H9 (cell line): ENCODE data around the gene GALNT16. TPM values are rescaled to one million over a fixed set of nuclear protein-coding genes. Genes with fewer than 3 reads are reported as not detected.

Experiments used
- DNase-seq: peaks from one replicate; pipeline ENCODE4 v3.0.0-alpha.2; 2017
- H2AFZ ChIP-seq: one replicate; pipeline ENCODE4 v1.6.1; 2013; ENCODE audit warnings: mild to moderate bottlenecking, low read length, control low read depth, moderate library complexity
- H2AK5ac ChIP-seq: 2 replicates; pipeline ENCODE4 v1.6.1; 2013; ENCODE audit warnings: low read length, control low read depth, mixed read lengths; ENCODE audit not compliant: insufficient read length
- H2BK120ac ChIP-seq: one replicate; pipeline ENCODE4 v1.6.1; 2013; ENCODE audit warnings: low read depth, mild to moderate bottlenecking, low read length, control low read depth, inconsistent platforms; ENCODE audit not compliant: poor library complexity, severe bottlenecking
- H2BK12ac ChIP-seq: 2 replicates; pipeline ENCODE4 v1.6.1; 2013; ENCODE audit warnings: low read length, control low read depth, mixed read lengths, low read depth; ENCODE audit not compliant: insufficient read length
- H2BK15ac ChIP-seq: 2 replicates; pipeline ENCODE4 v1.6.1; 2013; ENCODE audit warnings: low read depth, low read length, control low read depth
- H2BK20ac ChIP-seq: one replicate; pipeline ENCODE4 v1.6.1; 2013; ENCODE audit warnings: low read depth, mild to moderate bottlenecking, low read length, control low read depth, inconsistent platforms; ENCODE audit not compliant: poor library complexity, severe bottlenecking
- H2BK5ac ChIP-seq: 2 replicates; pipeline ENCODE4 v1.6.1; 2013; ENCODE audit warnings: low read length, control low read depth, mixed read lengths; ENCODE audit not compliant: insufficient read length
- H3K14ac ChIP-seq: 2 replicates; pipeline ENCODE4 v1.6.1; 2013; ENCODE audit warnings: low read length, control low read depth; ENCODE audit not compliant: insufficient read depth
- H3K18ac ChIP-seq: 2 replicates; pipeline ENCODE4 v1.6.1; 2013; ENCODE audit warnings: low read depth, mild to moderate bottlenecking, mixed read lengths, low read length, control low read depth; ENCODE audit not compliant: insufficient read length
- H3K23ac ChIP-seq: 2 replicates; pipeline ENCODE4 v1.6.1; 2013; ENCODE audit warnings: low read length, control low read depth, mixed read lengths, low read depth; ENCODE audit not compliant: insufficient read length
- H3K23me2 ChIP-seq: 2 replicates; pipeline ENCODE4 v1.6.1; 2013; ENCODE audit warnings: low read depth, mild to moderate bottlenecking, mixed read lengths, low read length, control low read depth; ENCODE audit not compliant: insufficient read length, poor library complexity, severe bottlenecking
- H3K27ac ChIP-seq: 2 replicates; pipeline ENCODE4 v1.5.1; 2013; ENCODE audit warnings: low read length, control low read depth, mixed read lengths, low read depth; ENCODE audit not compliant: insufficient read length
- H3K27me3 ChIP-seq: 2 replicates; pipeline ENCODE4 v1.6.1; 2013; ENCODE audit warnings: low read length, control low read depth, inconsistent platforms; ENCODE audit not compliant: insufficient read depth
- H3K4ac ChIP-seq: 2 replicates; pipeline ENCODE4 v1.6.1; 2013; ENCODE audit warnings: low read depth, mild to moderate bottlenecking, control low read depth, inconsistent platforms, low read length, moderate library complexity
- H3K4me1 ChIP-seq: 2 replicates; pipeline ENCODE4 v1.6.1; 2013; ENCODE audit warnings: low read length, control low read depth, inconsistent platforms; ENCODE audit not compliant: insufficient read depth
- H3K4me2 ChIP-seq: 2 replicates; pipeline ENCODE4 v1.6.1; 2013; ENCODE audit warnings: low read length, control low read depth, mixed read lengths; ENCODE audit not compliant: insufficient read length, insufficient read depth
- H3K56ac ChIP-seq: 2 replicates; pipeline ENCODE4 v1.6.1; 2013; ENCODE audit warnings: low read depth, mild to moderate bottlenecking, mixed read lengths, low read length, control low read depth; ENCODE audit not compliant: insufficient read length
- H3K79me1 ChIP-seq: 2 replicates; pipeline ENCODE4 v1.6.1; 2013; ENCODE audit warnings: low read depth, mild to moderate bottlenecking, moderate library complexity, low read length, control low read depth, inconsistent platforms; ENCODE audit not compliant: insufficient read depth, poor library complexity, severe bottlenecking
- H3K79me2 ChIP-seq: 2 replicates; pipeline ENCODE4 v1.6.1; 2013; ENCODE audit warnings: low read length, control low read depth, inconsistent platforms; ENCODE audit not compliant: insufficient read depth
- H3K9ac ChIP-seq: 2 replicates; pipeline ENCODE4 v1.6.1; 2013; ENCODE audit warnings: low read length, control low read depth, mixed read lengths; ENCODE audit not compliant: insufficient read length; ENCODE audit errors: extremely low read depth
- H3K9me3 ChIP-seq: one replicate; pipeline ENCODE4 v1.6.1; 2013; ENCODE audit warnings: low read depth, low read length, inconsistent platforms; ENCODE audit not compliant: control insufficient read depth
- H3T11ph ChIP-seq: one replicate; pipeline ENCODE4 v1.6.1; 2013; ENCODE audit warnings: mild to moderate bottlenecking, low read length, control low read depth, inconsistent platforms
- H4K20me1 ChIP-seq: one replicate; pipeline ENCODE4 v1.6.1; 2013; ENCODE audit not compliant: control insufficient read depth, insufficient read length, insufficient read depth
- H4K5ac ChIP-seq: 2 replicates; pipeline ENCODE4 v1.6.1; 2013; ENCODE audit warnings: low read depth, mild to moderate bottlenecking, mixed read lengths, low read length, control low read depth; ENCODE audit not compliant: insufficient read length
- H4K8ac ChIP-seq: replicated peaks from 2 replicates; pipeline ENCODE4 v1.6.1; 2013; ENCODE audit warnings: low read length, control low read depth, mixed read lengths, low read depth; ENCODE audit not compliant: insufficient read length
- H4K91ac ChIP-seq: 2 replicates; pipeline ENCODE4 v1.6.1; 2013; ENCODE audit warnings: low read depth, mild to moderate bottlenecking, moderate library complexity, mixed read lengths, low read length, control low read depth; ENCODE audit not compliant: insufficient read length
- H3K27ac Mint-ChIP-seq, 3 experiments: 2 replicates in 2 of 3; 3 replicates in 1 of 3; pipeline ENCODE4 v1.8.0; 2020 to 2021; ENCODE audit warnings: mixed read lengths in 3 of 3, mild to moderate bottlenecking in 1 of 3, moderate library complexity in 1 of 3
- H3K27me3 Mint-ChIP-seq: 2 replicates; pipeline ENCODE4 v1.8.0; 2021; ENCODE audit warnings: low read depth, mild to moderate bottlenecking, moderate library complexity, mixed read lengths
- H3K36me3 Mint-ChIP-seq, 3 experiments: 2 replicates in 2 of 3; 3 replicates in 1 of 3; pipeline ENCODE4 v1.8.0; 2020 to 2021; ENCODE audit warnings: low read depth in 3 of 3, mixed read lengths in 3 of 3; ENCODE audit not compliant: insufficient read depth in 1 of 3
- H3K4me1 Mint-ChIP-seq, 2 experiments: 2 replicates each; pipeline ENCODE4 v1.8.0; 2020; ENCODE audit warnings: mixed read lengths in 2 of 2
- H3K4me3 Mint-ChIP-seq, 2 experiments: 2 replicates in 1 of 2; 3 replicates in 1 of 2; pipeline ENCODE4 v1.8.0; 2020 to 2021; ENCODE audit warnings: mild to moderate bottlenecking in 2 of 2, mixed read lengths in 2 of 2, moderate library complexity in 1 of 2
- H3K9me3 Mint-ChIP-seq, 2 experiments: 2 replicates in 1 of 2; 3 replicates in 1 of 2; pipeline ENCODE4 v1.8.0; 2020; ENCODE audit warnings: mild to moderate bottlenecking in 2 of 2, mixed read lengths in 2 of 2, moderate library complexity in 1 of 2
- WGBS: extraction: QIAGEN DNeasy Blood & Tissue Kit; methylation state at CpG from one replicate; pipeline ENCODE4 v1.1.7; 2013; ENCODE audit warnings: missing lambda C conversion rate, low lambda C conversion rate, mixed read lengths; ENCODE audit not compliant: insufficient read length; ENCODE audit errors: extremely low coverage; 5-methylcytosine and 5-hydroxymethylcytosine counted together
- total RNA-seq: library from RNA; stranded (reverse); gene quantifications from 2 replicates; pipeline ENCODE4 v1.2.1, GENCODE V29; 2021
- TF ChIP-seq, protein P1 (sequence below): fragments of 200-600 bp; sonication (generic); conservative IDR thresholded peaks from 3 replicates; pipeline ENCODE4 v1.8.0; 2021; ENCODE audit warnings: antibody characterized with exemption, mild to moderate bottlenecking

GALNT16 gene
- total RNA-seq, 1 experiment from 2014 or later = 2.3 TPM

DNA sequence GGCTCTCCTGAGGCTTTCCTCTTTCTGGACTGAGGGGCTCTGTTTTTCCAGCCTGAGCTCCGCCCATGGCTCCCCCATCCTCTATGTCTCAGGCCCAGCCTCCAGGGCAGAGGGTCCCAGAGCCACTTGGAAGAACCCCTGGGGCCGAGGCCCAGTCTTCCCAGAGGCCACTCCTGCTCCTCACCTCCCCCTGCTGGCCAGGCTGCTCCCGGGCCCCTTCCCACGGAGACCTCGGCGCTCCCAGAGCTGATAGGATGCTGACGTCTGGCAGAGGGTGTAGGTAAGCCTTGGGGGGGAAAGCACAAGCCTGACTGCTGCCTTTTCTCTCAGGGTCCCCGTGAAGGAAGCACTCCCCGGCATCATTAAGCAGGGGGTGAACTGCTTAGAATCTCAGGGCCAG, 86.8 kb downstream of the GALNT16 start:
- peak overlapping the region in 1 of 3 experiments; percentile 44; a peak in 1 of 7 replicates for H3K27ac Mint-ChIP-seq
- Histone ChIP-seq H2AFZ (no peak overlapping the region), H4K20me1 (no peaks in the 10 kb centered on the region), H4K8ac (no peak overlapping the region), H2BK15ac (no peak overlapping the region), H3K14ac (no peak overlapping the region), H4K5ac (no peak overlapping the region), H3K18ac (no peak overlapping the region), H2BK120ac (no peak overlapping the region), H2BK12ac (no peak overlapping the region), H3K79me2 (peaks cover 2% of the 10 kb centered on the region; the same call in 1 of the 2 replicates), H3K4me2 (no peak overlapping the region), H3K23ac (no peak overlapping the region), H2AK5ac (no peak overlapping the region), H3K4me1 (no peaks in the 10 kb centered on the region), H3K9me3 (no peaks in the 10 kb centered on the region), H3K27ac (no peak overlapping the region), H3K79me1 (no peaks in the 10 kb centered on the region), H3T11ph (no peak overlapping the region), H2BK20ac (no peak overlapping the region), H3K56ac (no peak overlapping the region), H3K27me3 (no peaks in the 10 kb centered on the region), H2BK5ac (no peak overlapping the region), H3K23me2 (no peaks in the 10 kb centered on the region), H4K91ac (no peak overlapping the region), H3K9ac (no peak overlapping the region), H3K4ac (no peak overlapping the region)
- no peak overlapping the region for H3K4me3 Mint-ChIP-seq
- no peaks in the 10 kb centered on the region; the same call in 1 of the 2 replicates for H3K27me3 Mint-ChIP-seq
- DNase-seq = peak; percentile 87
- no peaks in the 10 kb centered on the region for H3K36me3 Mint-ChIP-seq
- TF ChIP-seq, protein P1, sequence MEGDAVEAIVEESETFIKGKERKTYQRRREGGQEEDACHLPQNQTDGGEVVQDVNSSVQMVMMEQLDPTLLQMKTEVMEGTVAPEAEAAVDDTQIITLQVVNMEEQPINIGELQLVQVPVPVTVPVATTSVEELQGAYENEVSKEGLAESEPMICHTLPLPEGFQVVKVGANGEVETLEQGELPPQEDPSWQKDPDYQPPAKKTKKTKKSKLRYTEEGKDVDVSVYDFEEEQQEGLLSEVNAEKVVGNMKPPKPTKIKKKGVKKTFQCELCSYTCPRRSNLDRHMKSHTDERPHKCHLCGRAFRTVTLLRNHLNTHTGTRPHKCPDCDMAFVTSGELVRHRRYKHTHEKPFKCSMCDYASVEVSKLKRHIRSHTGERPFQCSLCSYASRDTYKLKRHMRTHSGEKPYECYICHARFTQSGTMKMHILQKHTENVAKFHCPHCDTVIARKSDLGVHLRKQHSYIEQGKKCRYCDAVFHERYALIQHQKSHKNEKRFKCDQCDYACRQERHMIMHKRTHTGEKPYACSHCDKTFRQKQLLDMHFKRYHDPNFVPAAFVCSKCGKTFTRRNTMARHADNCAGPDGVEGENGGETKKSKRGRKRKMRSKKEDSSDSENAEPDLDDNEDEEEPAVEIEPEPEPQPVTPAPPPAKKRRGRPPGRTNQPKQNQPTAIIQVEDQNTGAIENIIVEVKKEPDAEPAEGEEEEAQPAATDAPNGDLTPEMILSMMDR = peak; percentile 94
- H3K9me3 Mint-ChIP-seq = no peaks in the 10 kb centered on the region
- WGBS = no CpG with 5 or more reads among the region's 9 CpGs
- peaks cover 22 to 37% of the 10 kb centered on the region in 2 experiments for H3K4me1 Mint-ChIP-seq
